SK-N-SH treated with all-trans-retinoic acid at 6 μM for 48 hours (cell line): ENCODE results near the gene CMC2.

Experiments
- ARNTL ChIP-seq: fragments of 450-650 bp; formaldehyde crosslinking; IDR thresholded peaks from 2 replicates; pipeline ENCODE4 v1.5.0; 2020; ENCODE audit warnings: low read depth, mild to moderate bottlenecking, moderate library complexity, borderline replicate concordance
- BACH2 ChIP-seq: fragments of 250-450 bp; sonication (Bioruptor Pico); IDR thresholded peaks from 2 replicates; pipeline ENCODE4 v1.9.0; 2021; ENCODE audit warnings: mild to moderate bottlenecking, borderline replicate concordance
- CSDC2 ChIP-seq: fragments of 250-450 bp; sonication (Bioruptor Pico); IDR thresholded peaks from 2 replicates; pipeline ENCODE4 v1.5.0; 2020; ENCODE audit warnings: mild to moderate bottlenecking, moderate library complexity
- ESRRG ChIP-seq: fragments of 250-450 bp; sonication (Bioruptor Pico); IDR thresholded peaks from 2 replicates; pipeline ENCODE4 v1.6.1; 2021; ENCODE audit warnings: mild to moderate bottlenecking
- OSR1 ChIP-seq: fragments of 250-450 bp; sonication (Bioruptor Pico); IDR thresholded peaks from 2 replicates; pipeline ENCODE4 v1.8.0; 2022; ENCODE audit warnings: moderate library complexity, mild to moderate bottlenecking, inconsistent platforms
- PPARA ChIP-seq: fragments of 250-450 bp; sonication (Bioruptor Pico); IDR thresholded peaks from 2 replicates; pipeline ENCODE4 v1.5.0; 2020; ENCODE audit warnings: mild to moderate bottlenecking, borderline replicate concordance
- RARB ChIP-seq: fragments of 250-450 bp; sonication (Bioruptor Pico); IDR thresholded peaks from 2 replicates; pipeline ENCODE4 v1.8.0; 2021; ENCODE audit warnings: mild to moderate bottlenecking, moderate library complexity
- TCF4 ChIP-seq: fragments of 250-450 bp; sonication (Bioruptor Pico); IDR thresholded peaks from 2 replicates; pipeline ENCODE4 v1.8.0; 2021; ENCODE audit warnings: mild to moderate bottlenecking, moderate library complexity, borderline replicate concordance
- ZFP3 ChIP-seq: fragments of 250-450 bp; sonication (Bioruptor Pico); IDR thresholded peaks from 2 replicates; pipeline ENCODE4 v1.5.0; 2020; ENCODE audit warnings: mild to moderate bottlenecking, moderate library complexity
- ZFP30 ChIP-seq: fragments of 450-650 bp; formaldehyde crosslinking; IDR thresholded peaks from 2 replicates; pipeline ENCODE4 v1.5.0; 2022; ENCODE audit warnings: mild to moderate bottlenecking, moderate library complexity
- ZNF565 ChIP-seq: fragments of 450-650 bp; formaldehyde crosslinking; conservative IDR thresholded peaks from 2 replicates; pipeline ENCODE4 v1.5.0; 2020; ENCODE audit warnings: low read depth, mild to moderate bottlenecking, moderate library complexity
- TF ChIP-seq, protein P1 (sequence below): fragments of 250-450 bp; sonication (Bioruptor Pico); IDR thresholded peaks from 2 replicates; pipeline ENCODE4 v1.8.0; 2020; ENCODE audit warnings: mild to moderate bottlenecking, moderate library complexity, borderline replicate concordance
- TF ChIP-seq, protein P2 (sequence below): fragments of 250-450 bp; sonication (Bioruptor Pico); IDR thresholded peaks from 2 replicates; pipeline ENCODE4 v1.5.0; 2020; ENCODE audit warnings: mild to moderate bottlenecking, moderate library complexity
- TF ChIP-seq, protein P3 (sequence below): fragments of 250-450 bp; sonication (Bioruptor Pico); IDR thresholded peaks from 2 replicates; pipeline ENCODE4 v1.5.1; 2020; ENCODE audit warnings: low read depth, mild to moderate bottlenecking, moderate library complexity

DNA sequence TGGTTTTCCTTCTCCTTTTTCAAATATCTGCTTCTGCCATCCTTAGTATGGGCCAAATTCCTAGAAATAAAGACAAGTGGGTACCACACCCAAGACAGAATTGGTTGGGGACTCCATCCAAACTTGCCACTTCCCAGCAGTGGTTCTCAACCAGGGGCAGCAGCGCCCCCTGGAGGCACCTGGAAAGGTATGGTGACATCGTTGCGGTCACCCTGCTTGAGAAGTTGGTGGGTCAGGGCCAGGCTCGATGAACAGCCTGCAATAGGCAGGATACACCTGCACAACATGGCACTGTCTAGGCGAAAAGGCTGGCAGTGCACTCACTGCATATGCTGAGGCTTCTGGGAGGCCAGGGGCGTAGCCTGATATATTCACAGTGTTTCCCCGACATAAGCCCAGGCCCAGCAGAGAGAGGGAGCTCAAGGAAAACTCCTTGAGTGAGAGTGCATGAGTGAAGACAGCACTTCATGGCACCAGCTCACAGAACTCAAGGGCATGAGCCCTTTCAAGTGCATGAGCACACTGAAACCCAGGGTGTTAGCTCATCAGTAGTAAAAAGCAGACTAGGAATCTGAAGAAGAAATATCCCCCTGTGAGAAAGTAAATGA is 57.7 kb downstream of the CMC2 start:
- TF ChIP-seq ESRRG (CRISPR knock-in tag): no peak
- TF ChIP-seq ZFP30 (CRISPR knock-in tag): no peak
- TF ChIP-seq, protein P1, sequence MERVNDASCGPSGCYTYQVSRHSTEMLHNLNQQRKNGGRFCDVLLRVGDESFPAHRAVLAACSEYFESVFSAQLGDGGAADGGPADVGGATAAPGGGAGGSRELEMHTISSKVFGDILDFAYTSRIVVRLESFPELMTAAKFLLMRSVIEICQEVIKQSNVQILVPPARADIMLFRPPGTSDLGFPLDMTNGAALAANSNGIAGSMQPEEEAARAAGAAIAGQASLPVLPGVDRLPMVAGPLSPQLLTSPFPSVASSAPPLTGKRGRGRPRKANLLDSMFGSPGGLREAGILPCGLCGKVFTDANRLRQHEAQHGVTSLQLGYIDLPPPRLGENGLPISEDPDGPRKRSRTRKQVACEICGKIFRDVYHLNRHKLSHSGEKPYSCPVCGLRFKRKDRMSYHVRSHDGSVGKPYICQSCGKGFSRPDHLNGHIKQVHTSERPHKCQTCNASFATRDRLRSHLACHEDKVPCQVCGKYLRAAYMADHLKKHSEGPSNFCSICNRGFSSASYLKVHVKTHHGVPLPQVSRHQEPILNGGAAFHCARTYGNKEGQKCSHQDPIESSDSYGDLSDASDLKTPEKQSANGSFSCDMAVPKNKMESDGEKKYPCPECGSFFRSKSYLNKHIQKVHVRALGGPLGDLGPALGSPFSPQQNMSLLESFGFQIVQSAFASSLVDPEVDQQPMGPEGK: no peak
- no peak for TF ChIP-seq BACH2 (CRISPR knock-in tag)
- TF ChIP-seq ARNTL (CRISPR knock-in tag): no peak
- no peak for TF ChIP-seq OSR1 (CRISPR knock-in tag)
- no peak for TF ChIP-seq PPARA (CRISPR knock-in tag)
- TF ChIP-seq, protein P2, sequence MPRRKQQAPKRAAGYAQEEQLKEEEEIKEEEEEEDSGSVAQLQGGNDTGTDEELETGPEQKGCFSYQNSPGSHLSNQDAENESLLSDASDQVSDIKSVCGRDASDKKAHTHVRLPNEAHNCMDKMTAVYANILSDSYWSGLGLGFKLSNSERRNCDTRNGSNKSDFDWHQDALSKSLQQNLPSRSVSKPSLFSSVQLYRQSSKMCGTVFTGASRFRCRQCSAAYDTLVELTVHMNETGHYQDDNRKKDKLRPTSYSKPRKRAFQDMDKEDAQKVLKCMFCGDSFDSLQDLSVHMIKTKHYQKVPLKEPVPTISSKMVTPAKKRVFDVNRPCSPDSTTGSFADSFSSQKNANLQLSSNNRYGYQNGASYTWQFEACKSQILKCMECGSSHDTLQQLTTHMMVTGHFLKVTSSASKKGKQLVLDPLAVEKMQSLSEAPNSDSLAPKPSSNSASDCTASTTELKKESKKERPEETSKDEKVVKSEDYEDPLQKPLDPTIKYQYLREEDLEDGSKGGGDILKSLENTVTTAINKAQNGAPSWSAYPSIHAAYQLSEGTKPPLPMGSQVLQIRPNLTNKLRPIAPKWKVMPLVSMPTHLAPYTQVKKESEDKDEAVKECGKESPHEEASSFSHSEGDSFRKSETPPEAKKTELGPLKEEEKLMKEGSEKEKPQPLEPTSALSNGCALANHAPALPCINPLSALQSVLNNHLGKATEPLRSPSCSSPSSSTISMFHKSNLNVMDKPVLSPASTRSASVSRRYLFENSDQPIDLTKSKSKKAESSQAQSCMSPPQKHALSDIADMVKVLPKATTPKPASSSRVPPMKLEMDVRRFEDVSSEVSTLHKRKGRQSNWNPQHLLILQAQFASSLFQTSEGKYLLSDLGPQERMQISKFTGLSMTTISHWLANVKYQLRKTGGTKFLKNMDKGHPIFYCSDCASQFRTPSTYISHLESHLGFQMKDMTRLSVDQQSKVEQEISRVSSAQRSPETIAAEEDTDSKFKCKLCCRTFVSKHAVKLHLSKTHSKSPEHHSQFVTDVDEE (CRISPR knock-in tag): no peak
- no peak for TF ChIP-seq ZFP3 (CRISPR knock-in tag)
- TF ChIP-seq ZNF565 (CRISPR knock-in tag): no peak
- no peak for TF ChIP-seq CSDC2 (CRISPR knock-in tag)
- TF ChIP-seq, protein P3, sequence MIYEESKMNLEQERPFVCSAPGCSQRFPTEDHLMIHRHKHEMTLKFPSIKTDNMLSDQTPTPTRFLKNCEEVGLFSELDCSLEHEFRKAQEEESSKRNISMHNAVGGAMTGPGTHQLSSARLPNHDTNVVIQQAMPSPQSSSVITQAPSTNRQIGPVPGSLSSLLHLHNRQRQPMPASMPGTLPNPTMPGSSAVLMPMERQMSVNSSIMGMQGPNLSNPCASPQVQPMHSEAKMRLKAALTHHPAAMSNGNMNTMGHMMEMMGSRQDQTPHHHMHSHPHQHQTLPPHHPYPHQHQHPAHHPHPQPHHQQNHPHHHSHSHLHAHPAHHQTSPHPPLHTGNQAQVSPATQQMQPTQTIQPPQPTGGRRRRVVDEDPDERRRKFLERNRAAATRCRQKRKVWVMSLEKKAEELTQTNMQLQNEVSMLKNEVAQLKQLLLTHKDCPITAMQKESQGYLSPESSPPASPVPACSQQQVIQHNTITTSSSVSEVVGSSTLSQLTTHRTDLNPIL: no peak
- no peak for TF ChIP-seq RARB (CRISPR knock-in tag)
- TF ChIP-seq TCF4: no peak
